ENCODE results near the gene TMEM51. TPM values are rescaled to one million over a fixed set of nuclear protein-coding genes. Genes with fewer than 3 reads are reported as not detected.

TMEM51 gene
- total and polyA plus RNA-seq, 10 donors = 3.5 to 13.8 (median 7.5) TPM

- intact Hi-C loops (cut with DNase I; ENCODE audit: low total_unique reads) = no loop called here
- H3K27me3 ChIP-seq (replicated peaks in 1 of 7) = no peaks in the 10 kb centered on the region
- no peaks in the 10 kb centered on the region for H3K9me3 ChIP-seq
- DNase-seq = no peak
- H3K27ac ChIP-seq = no peak overlapping the region
- WGBS, 5 donors = 74 to 86% (median 77%) methylated on average over 7 of the region's 7 CpGs
- TF ChIP-seq POLR2A (IDR thresholded peaks at IDR 0.05) (no peak), CTCF (IDR thresholded peaks at IDR 0.05 in 8 of 11, conservative IDR thresholded peaks at IDR 0.05 in 3 of 11) (no peak), POLR2AphosphoS5 (IDR thresholded peaks at IDR 0.05) (no peak)
- peaks cover 0 to 7% (median 0%) of the 10 kb centered on the region in 6 donors for H3K36me3 ChIP-seq
- peaks cover 0 to 39% (median 5%) of the 10 kb centered on the region in 6 donors for H3K4me1 ChIP-seq
- no peak overlapping the region for H3K4me3 ChIP-seq
Measured at GRCh38 chr1:15210651-15211375, 57.3 kb downstream of the TMEM51 start.

- peaks cover 0 to 7% (median 0%) of the 10 kb centered on the region in 6 donors for H3K36me3 ChIP-seq
- H3K9me3 ChIP-seq = no peaks in the 10 kb centered on the region
- no peak overlapping the region for H3K27ac ChIP-seq
- H3K4me3 ChIP-seq = no peak overlapping the region
- DNase-seq = no peak
- TF ChIP-seq CTCF (IDR thresholded peaks at IDR 0.05 in 8 of 11, conservative IDR thresholded peaks at IDR 0.05 in 3 of 11) = no peak
- no peak for TF ChIP-seq POLR2AphosphoS5 (IDR thresholded peaks at IDR 0.05)
- no peak for TF ChIP-seq POLR2A (IDR thresholded peaks at IDR 0.05)
- peaks cover 0 to 36% (median 5%) of the 10 kb centered on the region in 6 donors for H3K4me1 ChIP-seq
- no peaks in the 10 kb centered on the region for H3K27me3 ChIP-seq (replicated peaks in 1 of 7)
- intact Hi-C loops (cut with DNase I; ENCODE audit: low total_unique reads) = no loop called here
- WGBS, 5 donors = 89 to 96% (median 92%) methylated on average over 3 of the region's 3 CpGs
Measured at GRCh38 chr1:15211424-15211823, 57.9 kb downstream of the TMEM51 start.

GRCh38 chr1:15212216-15212953 is 58.8 kb downstream of the TMEM51 start:
- Histone ChIP-seq H3K36me3 (peaks cover 0 to 7% (median 0%) of the 10 kb centered on the region in 6 donors), H3K27ac (peak overlapping the region in 4 of 8 donors; percentile 17 to 47 (median 38)), H3K4me3 (no peak overlapping the region), H3K9me3 (no peaks in the 10 kb centered on the region), H3K4me1 (peaks cover 0 to 31% (median 5%) of the 10 kb centered on the region in 6 donors), H3K27me3 (replicated peaks in 1 of 7) (no peaks in the 10 kb centered on the region)
- TF ChIP-seq POLR2A (IDR thresholded peaks at IDR 0.05) (no peak), CTCF (IDR thresholded peaks at IDR 0.05 in 8 of 11, conservative IDR thresholded peaks at IDR 0.05 in 3 of 11) (no peak), POLR2AphosphoS5 (IDR thresholded peaks at IDR 0.05) (no peak)
- DNase-seq = no peak
- WGBS, 5 donors = 73 to 87% (median 83%) methylated on average over 16 to 17 of the region's 17 CpGs
- intact Hi-C loops (cut with DNase I; ENCODE audit: low total_unique reads) = no loop called here

GRCh38 chr1:15212954-15213291 is 59.4 kb downstream of the TMEM51 start:
- Histone ChIP-seq H3K36me3 (peaks cover 0 to 7% (median 0%) of the 10 kb centered on the region in 6 donors), H3K27ac (peak overlapping the region in 4 of 8 donors; percentile 17 to 47 (median 38)), H3K27me3 (replicated peaks in 1 of 7) (no peaks in the 10 kb centered on the region), H3K4me1 (peaks cover 0 to 31% (median 5%) of the 10 kb centered on the region in 6 donors), H3K4me3 (no peak overlapping the region), H3K9me3 (no peaks in the 10 kb centered on the region)
- no peak for DNase-seq
- 77 to 88% (median 82%) methylated on average over 3 of the region's 3 CpGs for WGBS, 5 donors
- intact Hi-C loops (cut with DNase I; ENCODE audit: low total_unique reads) = no loop called here
- TF ChIP-seq POLR2A (IDR thresholded peaks at IDR 0.05) (no peak), CTCF (IDR thresholded peaks at IDR 0.05 in 8 of 11, conservative IDR thresholded peaks at IDR 0.05 in 3 of 11) (no peak), POLR2AphosphoS5 (IDR thresholded peaks at IDR 0.05) (no peak)

All from spleen (tissue), 11 donors.